ENCODE measurements around the gene EFS. TPM values are rescaled to one million over a fixed set of nuclear protein-coding genes. Genes with fewer than 3 reads are reported as not detected.

EFS gene
- total and polyA plus RNA-seq, 2 of the 8 experiments (the other 6 are each of a cell fraction or from before 2014, with no cell fraction given): 27.8 to 28.6 TPM

GRCh38 chr14:23385642-23386265 lies 20.8 kb upstream of the EFS start:
- POLR2A ChIA-PET (ENCODE audit: partially characterized antibody): interaction anchor here (1.5 kb wide), 1 partner anchor 10 kb away, joined by 3 read pairs; no protein-coding TSS in a partner anchor

More at GRCh38 chr14:23385642-23386265, 20.8 kb upstream of the EFS start:
- H3K4me2 ChIP-seq (ENCODE audit: insufficient read depth in 1 of 2, low read depth in 2 of 2, low read length in 2 of 2): no peak overlapping the region
- FAIRE-seq (no peak), DNase-seq (ENCODE audit: low read depth in 1 of 2, low spot score in 2 of 2) (no peak)
- H2AK5ac ChIP-seq (ENCODE audit: low read depth, low read length): no peak overlapping the region
- no peaks in the 10 kb centered on the region; the same call in 1 of the 2 replicates for H3K23me2 ChIP-seq (ENCODE audit: low read depth, low read length)
- CTCF ChIA-PET (ENCODE audit: partially characterized antibody): interaction anchor here (0.8 to 15.0 kb wide), 13 partner anchors 9 to 408 kb away, joined by 3 to 333 read pairs (median 3); partner anchors contain the start of genes EFS and SLC22A17
- H3K4me3 ChIP-seq (ENCODE audit: extremely low read depth in 1 of 4, insufficient read depth in 2 of 4, low read depth in 3 of 4, low read length in 4 of 4): no peak overlapping the region
- H2BK12ac ChIP-seq (ENCODE audit: low read depth, low read length): no peak overlapping the region
- no peak overlapping the region for H4K8ac ChIP-seq (ENCODE audit: extremely low read depth, insufficient read depth, low read length)
- H3K9me3 ChIP-seq (ENCODE audit: insufficient read depth in 2 of 2, low read depth in 1 of 2, low read length in 1 of 2): no peaks in the 10 kb centered on the region
- H2BK120ac ChIP-seq (replicated peaks; ENCODE audit: low read depth, low read length): no peak overlapping the region
- H3K79me1 ChIP-seq (ENCODE audit: low read depth, low read length): no peaks in the 10 kb centered on the region
- H4K20me1 ChIP-seq (replicated peaks in 1 of 2; ENCODE audit: control insufficient read depth in 1 of 2, insufficient read depth in 2 of 2, low read length in 2 of 2): no peaks in the 10 kb centered on the region
- whole genome bisulfite sequencing, 2 experiments (ENCODE audit: extremely low coverage in 1 of 2, insufficient coverage in 1 of 2, insufficient read length in 1 of 2, insufficient replicate concordance in 2 of 2, low coverage in 1 of 2, low lambda C conversion rate in 2 of 2, missing lambda C conversion rate in 1 of 2): 94% methylated on average over 18 of the region's 18 CpGs; no CpG with 5 or more reads in 1 of the 2 experiments
- H4K91ac ChIP-seq (replicated peaks; ENCODE audit: insufficient read length, low read length): no peak overlapping the region
- no peak overlapping the region for H3K4ac ChIP-seq (replicated peaks; ENCODE audit: insufficient read length, low read depth, low read length)
- no peak overlapping the region for H3K18ac ChIP-seq (ENCODE audit: extremely low read depth, low read length)
- H3K79me2 ChIP-seq (ENCODE audit: control insufficient read depth in 1 of 2, insufficient read depth in 2 of 2, low read length in 2 of 2): no peaks in the 10 kb centered on the region
- H2AFZ ChIP-seq (ENCODE audit: low read length): no peak overlapping the region
- TF ChIP-seq, protein P1, sequence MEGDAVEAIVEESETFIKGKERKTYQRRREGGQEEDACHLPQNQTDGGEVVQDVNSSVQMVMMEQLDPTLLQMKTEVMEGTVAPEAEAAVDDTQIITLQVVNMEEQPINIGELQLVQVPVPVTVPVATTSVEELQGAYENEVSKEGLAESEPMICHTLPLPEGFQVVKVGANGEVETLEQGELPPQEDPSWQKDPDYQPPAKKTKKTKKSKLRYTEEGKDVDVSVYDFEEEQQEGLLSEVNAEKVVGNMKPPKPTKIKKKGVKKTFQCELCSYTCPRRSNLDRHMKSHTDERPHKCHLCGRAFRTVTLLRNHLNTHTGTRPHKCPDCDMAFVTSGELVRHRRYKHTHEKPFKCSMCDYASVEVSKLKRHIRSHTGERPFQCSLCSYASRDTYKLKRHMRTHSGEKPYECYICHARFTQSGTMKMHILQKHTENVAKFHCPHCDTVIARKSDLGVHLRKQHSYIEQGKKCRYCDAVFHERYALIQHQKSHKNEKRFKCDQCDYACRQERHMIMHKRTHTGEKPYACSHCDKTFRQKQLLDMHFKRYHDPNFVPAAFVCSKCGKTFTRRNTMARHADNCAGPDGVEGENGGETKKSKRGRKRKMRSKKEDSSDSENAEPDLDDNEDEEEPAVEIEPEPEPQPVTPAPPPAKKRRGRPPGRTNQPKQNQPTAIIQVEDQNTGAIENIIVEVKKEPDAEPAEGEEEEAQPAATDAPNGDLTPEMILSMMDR (IDR thresholded peaks at IDR 0.05; ENCODE audit: control extremely low read depth in 1 of 3, insufficient read depth in 1 of 3, low read depth in 1 of 3, low read length in 3 of 3): 0 out of 4 replicates have a peak, but pooled peaks of 1 of the 3 experiments have one; percentile 5
- TF ChIP-seq RAD21 (IDR thresholded peaks at IDR 0.05 in 1 of 2, conservative IDR thresholded peaks at IDR 0.05 in 1 of 2; ENCODE audit: low read depth in 2 of 2, low read length in 2 of 2): peak; percentile 22 to 33; a peak in 2 of 4 replicates
- no peak for TF ChIP-seq PHF8 (conservative IDR thresholded peaks at IDR 0.05; ENCODE audit: low read depth, low read length)
- no peak for TF ChIP-seq POU5F1 (IDR thresholded peaks at IDR 0.05; ENCODE audit: low read depth, low read length)
- H3K36me3 ChIP-seq (ENCODE audit: control insufficient read depth in 2 of 4, insufficient read depth in 4 of 4, low read length in 3 of 4): no peaks in the 10 kb centered on the region
- no peak overlapping the region for H2BK5ac ChIP-seq (ENCODE audit: low read depth, low read length)
- peaks cover 0 to 10% (median 0%) of the 10 kb centered on the region in 4 experiments; a peak in 1 of 7 replicates for H3K4me1 ChIP-seq (replicated peaks in 1 of 4; ENCODE audit: control insufficient read depth in 3 of 4, insufficient read depth in 4 of 4, low read length in 3 of 4)
- no peak overlapping the region for H2BK15ac ChIP-seq (ENCODE audit: low read length)
- no peak overlapping the region for H3K27ac ChIP-seq (ENCODE audit: low read depth, low read length)
- no peak overlapping the region for H2BK20ac ChIP-seq (ENCODE audit: low read length)
- H3K56ac ChIP-seq (replicated peaks; ENCODE audit: insufficient read length, low read depth, low read length): no peak overlapping the region
- no peaks in the 10 kb centered on the region; a peak in 1 of 7 replicates for H3K27me3 ChIP-seq (replicated peaks in 1 of 4; ENCODE audit: control insufficient read depth in 3 of 4, extremely low read depth in 1 of 4, insufficient read depth in 3 of 4, low read length in 3 of 4)
- H3K14ac ChIP-seq (ENCODE audit: insufficient read length): no peak overlapping the region
- no peak overlapping the region for H3K9ac ChIP-seq (replicated peaks in 1 of 4; ENCODE audit: extremely low read depth in 1 of 4, low read depth in 3 of 4, low read length in 3 of 4)
- H3K23ac ChIP-seq (ENCODE audit: insufficient read length): no peak overlapping the region
- no peak overlapping the region for H4K5ac ChIP-seq (ENCODE audit: insufficient read length, low read depth, low read length)
